Mammary epithelial cell (primary cell): ENCODE measurements around the gene MYO5C.

Source experiments
- CTCF ChIP-seq, 2 donors: IDR thresholded peaks in 1 of 2; conservative IDR thresholded peaks in 1 of 2; 2 replicates each; pipeline ENCODE4 v1.5.1; 2011 to 2012; ENCODE audit warnings: inconsistent platforms in 2 of 2, low read length in 2 of 2, mild to moderate bottlenecking in 2 of 2, control low read depth in 1 of 2, low read depth in 1 of 2; ENCODE audit not compliant: insufficient read depth in 1 of 2; ENCODE audit errors: extremely low read depth in 1 of 2
- EZH2 ChIP-seq: IDR thresholded peaks from 2 replicates; pipeline ENCODE4 v1.6.1; 2012; ENCODE audit warnings: low read length, inconsistent platforms, borderline replicate concordance

GRCh38 chr15:52334491-52335160 is 39.0 kb upstream of the MYO5C start:
- no peak for TF ChIP-seq CTCF (conservative IDR thresholded peaks at IDR 0.05 in 1 of 2, IDR thresholded peaks at IDR 0.05 in 1 of 2; ENCODE audit: extremely low read depth in 1 of 2, insufficient read depth in 1 of 2, low read depth in 1 of 2, low read length in 2 of 2)
- TF ChIP-seq EZH2: no peak
